ENCODE results near the gene B3GAT3.
A peak's percentile ranks its signal among the peaks of the same experiment; 100 is the strongest.

Gene B3GAT3

GRCh38 chr11:62621567-62622470 lies at the start of gene B3GAT3:
TSS of gene B3GAT3 (minus strand) at chr11:62621986. CDS start at chr11:62621947, 39 bp downstream.
- Histone ChIP-seq H3K4me3 (ENCODE audit: low read length in 2 of 2) (peak within 1 kb of the TSS; percentile 84 to 88), H3K36me3 (ENCODE audit: control insufficient read depth in 2 of 2, insufficient read depth in 2 of 2, low read length in 2 of 2) (peaks cover 17 to 19% of the 10 kb centered on the region in 2 donors), H3K9ac (ENCODE audit: low read length in 2 of 2) (peak within 1 kb of the TSS; percentile 66 to 84), H3K27me3 (ENCODE audit: control insufficient read depth in 1 of 2, insufficient read depth in 2 of 2, low read length in 2 of 2) (no peaks in the 10 kb centered on the region), H3K9me3 (ENCODE audit: control insufficient read depth in 2 of 2, low read length in 2 of 2) (no peaks in the 10 kb centered on the region), H3K27ac (ENCODE audit: low read length) (peak within 1 kb of the TSS; percentile 85), H3K4me1 (ENCODE audit: control insufficient read depth, insufficient read depth, low read length) (peaks cover 17% of the 10 kb centered on the region)

- no peaks in the 10 kb centered on the region for H3K27me3 ChIP-seq (ENCODE audit: control insufficient read depth in 1 of 2, insufficient read depth in 2 of 2, low read length in 2 of 2)
- H3K4me3 ChIP-seq (ENCODE audit: low read length in 2 of 2), result peak overlapping the region; percentile 94 to 95
- peak overlapping the region; percentile 91 for H3K27ac ChIP-seq (ENCODE audit: low read length)
- peak overlapping the region; percentile 92 to 95 for H3K9ac ChIP-seq (ENCODE audit: low read length in 2 of 2)
- H3K4me1 ChIP-seq (ENCODE audit: control insufficient read depth, insufficient read depth, low read length), result peaks cover 41% of the 10 kb centered on the region
- H3K36me3 ChIP-seq (ENCODE audit: control insufficient read depth in 2 of 2, insufficient read depth in 2 of 2, low read length in 2 of 2), result peaks cover 4 to 13% of the 10 kb centered on the region in 2 donors
- no peaks in the 10 kb centered on the region for H3K9me3 ChIP-seq (ENCODE audit: control insufficient read depth in 2 of 2, low read length in 2 of 2)
Observed at GRCh38 chr11:62671236-62671607, 49.4 kb upstream of the B3GAT3 start.

- H3K27ac ChIP-seq (ENCODE audit: low read length), result peak overlapping the region; percentile 31
- H3K9ac ChIP-seq (ENCODE audit: low read length in 2 of 2), result peak overlapping the region in 1 of 2 donors; percentile 23
- H3K27me3 ChIP-seq (ENCODE audit: control insufficient read depth in 1 of 2, insufficient read depth in 2 of 2, low read length in 2 of 2), result no peaks in the 10 kb centered on the region
- peaks cover 4 to 12% of the 10 kb centered on the region in 2 donors for H3K36me3 ChIP-seq (ENCODE audit: control insufficient read depth in 2 of 2, insufficient read depth in 2 of 2, low read length in 2 of 2)
- no peak overlapping the region for H3K4me3 ChIP-seq (ENCODE audit: low read length in 2 of 2)
- H3K4me1 ChIP-seq (ENCODE audit: control insufficient read depth, insufficient read depth, low read length), result peaks cover 50% of the 10 kb centered on the region
- no peaks in the 10 kb centered on the region for H3K9me3 ChIP-seq (ENCODE audit: control insufficient read depth in 2 of 2, low read length in 2 of 2)
Observed at GRCh38 chr11:62669420-62670161, 47.8 kb upstream of the B3GAT3 start.

GRCh38 chr11:62667460-62667859 lies 45.7 kb upstream of the B3GAT3 start:
- H3K36me3 ChIP-seq (ENCODE audit: control insufficient read depth in 2 of 2, insufficient read depth in 2 of 2, low read length in 2 of 2), result peaks cover 4 to 7% of the 10 kb centered on the region in 2 donors
- H3K9me3 ChIP-seq (ENCODE audit: control insufficient read depth in 2 of 2, low read length in 2 of 2), result no peaks in the 10 kb centered on the region
- H3K27ac ChIP-seq (ENCODE audit: low read length), result peak overlapping the region; percentile 88
- no peaks in the 10 kb centered on the region for H3K27me3 ChIP-seq (ENCODE audit: control insufficient read depth in 1 of 2, insufficient read depth in 2 of 2, low read length in 2 of 2)
- peak overlapping the region; percentile 29 to 93 for H3K9ac ChIP-seq (ENCODE audit: low read length in 2 of 2)
- H3K4me1 ChIP-seq (ENCODE audit: control insufficient read depth, insufficient read depth, low read length), result peaks cover 48% of the 10 kb centered on the region
- H3K4me3 ChIP-seq (ENCODE audit: low read length in 2 of 2), result no peak overlapping the region

GRCh38 chr11:62666259-62666926 lies 44.6 kb upstream of the B3GAT3 start:
- peaks cover 4 to 7% of the 10 kb centered on the region in 2 donors for H3K36me3 ChIP-seq (ENCODE audit: control insufficient read depth in 2 of 2, insufficient read depth in 2 of 2, low read length in 2 of 2)
- peak overlapping the region; percentile 86 to 93 for H3K9ac ChIP-seq (ENCODE audit: low read length in 2 of 2)
- peak overlapping the region; percentile 79 to 97 for H3K4me3 ChIP-seq (ENCODE audit: low read length in 2 of 2)
- no peaks in the 10 kb centered on the region for H3K9me3 ChIP-seq (ENCODE audit: control insufficient read depth in 2 of 2, low read length in 2 of 2)
- peak overlapping the region; percentile 88 for H3K27ac ChIP-seq (ENCODE audit: low read length)
- H3K27me3 ChIP-seq (ENCODE audit: control insufficient read depth in 1 of 2, insufficient read depth in 2 of 2, low read length in 2 of 2), result no peaks in the 10 kb centered on the region
- H3K4me1 ChIP-seq (ENCODE audit: control insufficient read depth, insufficient read depth, low read length), result peaks cover 41% of the 10 kb centered on the region

GRCh38 chr11:62665599-62666258 lies 43.9 kb upstream of the B3GAT3 start:
- Histone ChIP-seq H3K4me1 (ENCODE audit: control insufficient read depth, insufficient read depth, low read length) (peaks cover 37% of the 10 kb centered on the region), H3K27me3 (ENCODE audit: control insufficient read depth in 1 of 2, insufficient read depth in 2 of 2, low read length in 2 of 2) (no peaks in the 10 kb centered on the region), H3K9ac (ENCODE audit: low read length in 2 of 2) (peak overlapping the region; percentile 86 to 93), H3K4me3 (ENCODE audit: low read length in 2 of 2) (peak overlapping the region; percentile 79 to 97), H3K9me3 (ENCODE audit: control insufficient read depth in 2 of 2, low read length in 2 of 2) (no peaks in the 10 kb centered on the region), H3K36me3 (ENCODE audit: control insufficient read depth in 2 of 2, insufficient read depth in 2 of 2, low read length in 2 of 2) (peaks cover 4 to 7% of the 10 kb centered on the region in 2 donors), H3K27ac (ENCODE audit: low read length) (peak overlapping the region; percentile 88)

GRCh38 chr11:62665075-62665598 lies 43.4 kb upstream of the B3GAT3 start, which contains the start of the genes C11orf98 and CSKMT:
TSS of gene C11orf98 (minus strand) at chr11:62665210. CDS start at chr11:62665169, 41 bp downstream.
TSS of gene CSKMT (plus strand) at chr11:62665312. CDS start at chr11:62665880, 568 bp downstream.
- peak within 1 kb of the TSS; percentile 88 for H3K27ac ChIP-seq (ENCODE audit: low read length)
- no peaks in the 10 kb centered on the region for H3K9me3 ChIP-seq (ENCODE audit: control insufficient read depth in 2 of 2, low read length in 2 of 2)
- peak within 1 kb of the TSS; percentile 91 to 93 for H3K9ac ChIP-seq (ENCODE audit: low read length in 2 of 2)
- no peaks in the 10 kb centered on the region for H3K27me3 ChIP-seq (ENCODE audit: control insufficient read depth in 1 of 2, insufficient read depth in 2 of 2, low read length in 2 of 2)
- H3K36me3 ChIP-seq (ENCODE audit: control insufficient read depth in 2 of 2, insufficient read depth in 2 of 2, low read length in 2 of 2), result peaks cover 4 to 7% of the 10 kb centered on the region in 2 donors
- H3K4me1 ChIP-seq (ENCODE audit: control insufficient read depth, insufficient read depth, low read length), result peaks cover 33% of the 10 kb centered on the region
- H3K4me3 ChIP-seq (ENCODE audit: low read length in 2 of 2), result peak within 1 kb of the TSS; percentile 79 to 97

GRCh38 chr11:62664405-62665074 lies 42.8 kb upstream of the B3GAT3 start:
- Histone ChIP-seq H3K9ac (ENCODE audit: low read length in 2 of 2) (peak overlapping the region; percentile 91 to 93), H3K4me1 (ENCODE audit: control insufficient read depth, insufficient read depth, low read length) (peaks cover 33% of the 10 kb centered on the region), H3K27ac (ENCODE audit: low read length) (peak overlapping the region; percentile 88)

GRCh38 chr11:62656796-62657429 lies 35.1 kb upstream of the B3GAT3 start:
- H3K27me3 ChIP-seq (ENCODE audit: control insufficient read depth in 1 of 2, insufficient read depth in 2 of 2, low read length in 2 of 2), result no peaks in the 10 kb centered on the region
- H3K27ac ChIP-seq (ENCODE audit: low read length), result no peak overlapping the region
- no peaks in the 10 kb centered on the region for H3K9me3 ChIP-seq (ENCODE audit: control insufficient read depth in 2 of 2, low read length in 2 of 2)

More at GRCh38 chr11:62664405-62665074, 42.8 kb upstream of the B3GAT3 start:
- Histone ChIP-seq H3K36me3 (ENCODE audit: control insufficient read depth in 2 of 2, insufficient read depth in 2 of 2, low read length in 2 of 2) (peaks cover 4 to 7% of the 10 kb centered on the region in 2 donors), H3K9me3 (ENCODE audit: control insufficient read depth in 2 of 2, low read length in 2 of 2) (no peaks in the 10 kb centered on the region), H3K27me3 (ENCODE audit: control insufficient read depth in 1 of 2, insufficient read depth in 2 of 2, low read length in 2 of 2) (no peaks in the 10 kb centered on the region), H3K4me3 (ENCODE audit: low read length in 2 of 2) (peak overlapping the region; percentile 79 to 97)

More at GRCh38 chr11:62656796-62657429, 35.1 kb upstream of the B3GAT3 start:
- H3K4me1 ChIP-seq (ENCODE audit: control insufficient read depth, insufficient read depth, low read length), result peaks cover 10% of the 10 kb centered on the region
- no peak overlapping the region for H3K4me3 ChIP-seq (ENCODE audit: low read length in 2 of 2)
- H3K9ac ChIP-seq (ENCODE audit: low read length in 2 of 2), result no peak overlapping the region
- no peaks in the 10 kb centered on the region for H3K36me3 ChIP-seq (ENCODE audit: control insufficient read depth in 2 of 2, insufficient read depth in 2 of 2, low read length in 2 of 2)
